WTC11 (cell line): ENCODE measurements around the gene HCFC1. TPM values are rescaled to one million over a fixed set of nuclear protein-coding genes. Genes with fewer than 3 reads are reported as not detected.

Experiments
- ATAC-seq: fragments of 200-7000 bp; cut with Tn5 transposase; 2 replicates; pipeline ENCODE4 v1.10.0; 2021; ENCODE audit warnings: mild to moderate bottlenecking, moderate library complexity
- CTCF ChIA-PET: fragments of 300-600 bp; sonication (Branson Sonifier 250); formaldehyde crosslinking; loops from one replicate; lab custom pipeline; 2021; ENCODE audit warnings: antibody characterized with exemption; lab: Charles Lee
- POLR2A ChIA-PET: fragments of 350-600 bp; sonication (Branson Sonifier 250); formaldehyde crosslinking; loops from one replicate; lab custom pipeline; 2021; ENCODE audit warnings: antibody characterized with exemption; lab: Charles Lee
- DNase-seq: peaks from one replicate; pipeline ENCODE4 v3.0.0; 2021; ENCODE audit warnings: low spot score
- H3K27ac Mint-ChIP-seq: 2 replicates; pipeline ENCODE4 v1.8.0; 2021; ENCODE audit warnings: mixed read lengths
- H3K27me3 Mint-ChIP-seq: 2 replicates; pipeline ENCODE4 v1.8.0; 2021; ENCODE audit warnings: low read depth, mild to moderate bottlenecking, moderate library complexity, mixed read lengths
- H3K36me3 Mint-ChIP-seq: 2 replicates; pipeline ENCODE4 v1.8.0; 2021; ENCODE audit warnings: mixed read lengths
- H3K4me1 Mint-ChIP-seq: 2 replicates; pipeline ENCODE4 v1.8.0; 2022; ENCODE audit warnings: mixed read lengths
- H3K4me3 Mint-ChIP-seq: 2 replicates; pipeline ENCODE4 v1.8.0; 2021; ENCODE audit warnings: mild to moderate bottlenecking, moderate library complexity, mixed read lengths
- H3K9me3 Mint-ChIP-seq: 2 replicates; pipeline ENCODE4 v1.8.0; 2021; ENCODE audit warnings: mixed read lengths
- AFF4 ChIP-seq: sonication (generic); formaldehyde crosslinking; IDR thresholded peaks from 2 replicates; pipeline ENCODE4 v1.8.1; 2023; ENCODE audit warnings: mild to moderate bottlenecking, missing genetic modification reagents, borderline replicate concordance
- ATF1 ChIP-seq: sonication (generic); formaldehyde crosslinking; IDR thresholded peaks from 2 replicates; pipeline ENCODE4 v1.8.1; 2023; ENCODE audit warnings: mild to moderate bottlenecking, moderate library complexity, missing genetic modification reagents
- ATF6 ChIP-seq: sonication (generic); formaldehyde crosslinking; IDR thresholded peaks from 2 replicates; pipeline ENCODE4 v1.8.1; 2023; ENCODE audit warnings: mild to moderate bottlenecking, missing genetic modification reagents
- ELF4 ChIP-seq: sonication (generic); formaldehyde crosslinking; IDR thresholded peaks from 2 replicates; pipeline ENCODE4 v1.8.1; 2022; ENCODE audit warnings: low read depth, mild to moderate bottlenecking, moderate library complexity, missing genetic modification reagents
- KAT7 ChIP-seq: sonication (generic); formaldehyde crosslinking; IDR thresholded peaks from 2 replicates; pipeline ENCODE4 v1.8.1; 2023; ENCODE audit warnings: missing genetic modification reagents, mild to moderate bottlenecking, borderline replicate concordance
- MLX ChIP-seq: sonication (generic); formaldehyde crosslinking; IDR thresholded peaks from 2 replicates; pipeline ENCODE4 v1.8.1; 2023; ENCODE audit warnings: mild to moderate bottlenecking, missing genetic modification reagents, moderate library complexity
- NFE2L1 ChIP-seq: sonication (generic); formaldehyde crosslinking; IDR thresholded peaks from 2 replicates; pipeline ENCODE4 v1.8.1; 2023; ENCODE audit warnings: missing genetic modification reagents
- PREB ChIP-seq: sonication (generic); formaldehyde crosslinking; IDR thresholded peaks from 2 replicates; pipeline ENCODE4 v1.8.1; 2022; ENCODE audit warnings: mild to moderate bottlenecking, missing genetic modification reagents, moderate library complexity, borderline replicate concordance
- RELA ChIP-seq: sonication (generic); formaldehyde crosslinking; IDR thresholded peaks from 2 replicates; pipeline ENCODE4 v1.8.1; 2022; ENCODE audit warnings: missing genetic modification reagents, mild to moderate bottlenecking, borderline replicate concordance
- SMAD3 ChIP-seq: sonication (generic); formaldehyde crosslinking; IDR thresholded peaks from 2 replicates; pipeline ENCODE4 v1.8.0; 2022; ENCODE audit warnings: missing genetic modification reagents, mild to moderate bottlenecking, borderline replicate concordance
- SP1 ChIP-seq: sonication (generic); formaldehyde crosslinking; conservative IDR thresholded peaks from 2 replicates; pipeline ENCODE4 v1.8.1; 2022; ENCODE audit warnings: missing genetic modification reagents
- TEAD4 ChIP-seq: sonication (generic); formaldehyde crosslinking; IDR thresholded peaks from 2 replicates; pipeline ENCODE4 v1.8.0; 2022; ENCODE audit warnings: mild to moderate bottlenecking, missing genetic modification reagents
- ZBTB21 ChIP-seq: sonication (generic); formaldehyde crosslinking; IDR thresholded peaks from 2 replicates; pipeline ENCODE4 v1.8.1; 2023; ENCODE audit warnings: mild to moderate bottlenecking, missing genetic modification reagents, borderline replicate concordance
- ZNF138 ChIP-seq: sonication (generic); formaldehyde crosslinking; conservative IDR thresholded peaks from 2 replicates; pipeline ENCODE4 v1.8.1; 2022; ENCODE audit warnings: mild to moderate bottlenecking, moderate library complexity, missing genetic modification reagents
- ZNF219 ChIP-seq: sonication (generic); formaldehyde crosslinking; IDR thresholded peaks from 2 replicates; pipeline ENCODE4 v1.8.0; 2023; ENCODE audit warnings: missing genetic modification reagents, mild to moderate bottlenecking, borderline replicate concordance
- ZNF423 ChIP-seq: fragments of 250-450 bp; sonication (Bioruptor Pico); IDR thresholded peaks from 2 replicates; pipeline ENCODE4 v2.1.2; 2022; ENCODE audit warnings: mild to moderate bottlenecking, moderate library complexity
- total RNA-seq: library from RNA; stranded (reverse); gene quantifications from 3 replicates; pipeline ENCODE4 v1.2.3, GENCODE V29; 2021
- TF ChIP-seq, protein P1 (sequence below): sonication (generic); formaldehyde crosslinking; IDR thresholded peaks from 2 replicates; pipeline ENCODE4 v1.8.0; 2023; ENCODE audit warnings: missing genetic modification reagents, mild to moderate bottlenecking, borderline replicate concordance
- TF ChIP-seq, protein P2 (sequence below): sonication (generic); formaldehyde crosslinking; IDR thresholded peaks from 2 replicates; pipeline ENCODE4 v1.8.0; 2022; ENCODE audit warnings: mild to moderate bottlenecking, missing genetic modification reagents
- TF ChIP-seq, protein P3 (sequence below): sonication (generic); formaldehyde crosslinking; IDR thresholded peaks from 2 replicates; pipeline ENCODE4 v1.8.1; 2022; ENCODE audit warnings: mild to moderate bottlenecking, moderate library complexity, missing genetic modification reagents
- TF ChIP-seq, protein P4 (sequence below): sonication (generic); formaldehyde crosslinking; IDR thresholded peaks from 2 replicates; pipeline ENCODE4 v1.8.0; 2023; ENCODE audit warnings: missing genetic modification reagents

HCFC1 gene
- total RNA-seq, 1 experiment from 2014 or later: 130 TPM

DNA sequence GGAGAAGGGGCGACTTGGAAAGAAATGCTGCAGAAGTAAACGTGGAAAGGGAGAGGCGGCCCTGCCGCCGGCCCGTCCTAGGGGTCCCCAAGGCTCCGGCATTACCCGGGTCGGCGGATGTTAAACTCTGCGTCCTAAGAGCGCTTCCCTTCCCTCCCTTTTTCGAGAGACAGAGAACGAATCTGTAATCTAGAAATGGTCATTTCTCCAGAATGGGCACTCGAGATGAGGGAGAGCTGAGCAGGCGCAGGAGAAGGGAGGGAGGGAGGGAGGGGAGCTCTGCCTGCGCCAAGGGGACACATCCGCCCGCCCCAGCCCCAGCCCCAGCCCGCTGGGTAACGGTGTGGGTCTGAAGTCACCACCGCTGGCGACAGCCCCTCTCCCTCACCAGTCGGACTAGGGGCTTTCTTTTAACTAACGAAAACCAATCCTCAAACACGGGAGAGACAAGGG lies 1.7 kb downstream of the HCFC1 start:
- no peak for DNase-seq
- peaks cover 31% of the 10 kb centered on the region for H3K4me1 Mint-ChIP-seq
- POLR2A ChIA-PET: interaction anchor here (1.9 kb wide), 1 partner anchor 42 kb away, joined by 6 read pairs; no protein-coding TSS in a partner anchor

More for the DNA sequence above, 1.7 kb downstream of the HCFC1 start:
- Mint-ChIP-seq H3K4me3 (peak overlapping the region; percentile 100), H3K9me3 (no peaks in the 10 kb centered on the region), H3K27ac (no peak overlapping the region), H3K27me3 (no peaks in the 10 kb centered on the region), H3K36me3 (no peaks in the 10 kb centered on the region; the same call in 1 of the 2 replicates)
- CTCF ChIA-PET: interaction anchor here (1.1 to 2.4 kb wide), 3 partner anchors 22 to 56 kb away, joined by 3 to 13 read pairs (median 4); partner anchors contain the start of gene ARHGAP4
- no peak for TF ChIP-seq MLX (CRISPR knock-in tag)
- TF ChIP-seq KAT7 (CRISPR knock-in tag): no peak
- TF ChIP-seq AFF4: no peak
- TF ChIP-seq, protein P1, sequence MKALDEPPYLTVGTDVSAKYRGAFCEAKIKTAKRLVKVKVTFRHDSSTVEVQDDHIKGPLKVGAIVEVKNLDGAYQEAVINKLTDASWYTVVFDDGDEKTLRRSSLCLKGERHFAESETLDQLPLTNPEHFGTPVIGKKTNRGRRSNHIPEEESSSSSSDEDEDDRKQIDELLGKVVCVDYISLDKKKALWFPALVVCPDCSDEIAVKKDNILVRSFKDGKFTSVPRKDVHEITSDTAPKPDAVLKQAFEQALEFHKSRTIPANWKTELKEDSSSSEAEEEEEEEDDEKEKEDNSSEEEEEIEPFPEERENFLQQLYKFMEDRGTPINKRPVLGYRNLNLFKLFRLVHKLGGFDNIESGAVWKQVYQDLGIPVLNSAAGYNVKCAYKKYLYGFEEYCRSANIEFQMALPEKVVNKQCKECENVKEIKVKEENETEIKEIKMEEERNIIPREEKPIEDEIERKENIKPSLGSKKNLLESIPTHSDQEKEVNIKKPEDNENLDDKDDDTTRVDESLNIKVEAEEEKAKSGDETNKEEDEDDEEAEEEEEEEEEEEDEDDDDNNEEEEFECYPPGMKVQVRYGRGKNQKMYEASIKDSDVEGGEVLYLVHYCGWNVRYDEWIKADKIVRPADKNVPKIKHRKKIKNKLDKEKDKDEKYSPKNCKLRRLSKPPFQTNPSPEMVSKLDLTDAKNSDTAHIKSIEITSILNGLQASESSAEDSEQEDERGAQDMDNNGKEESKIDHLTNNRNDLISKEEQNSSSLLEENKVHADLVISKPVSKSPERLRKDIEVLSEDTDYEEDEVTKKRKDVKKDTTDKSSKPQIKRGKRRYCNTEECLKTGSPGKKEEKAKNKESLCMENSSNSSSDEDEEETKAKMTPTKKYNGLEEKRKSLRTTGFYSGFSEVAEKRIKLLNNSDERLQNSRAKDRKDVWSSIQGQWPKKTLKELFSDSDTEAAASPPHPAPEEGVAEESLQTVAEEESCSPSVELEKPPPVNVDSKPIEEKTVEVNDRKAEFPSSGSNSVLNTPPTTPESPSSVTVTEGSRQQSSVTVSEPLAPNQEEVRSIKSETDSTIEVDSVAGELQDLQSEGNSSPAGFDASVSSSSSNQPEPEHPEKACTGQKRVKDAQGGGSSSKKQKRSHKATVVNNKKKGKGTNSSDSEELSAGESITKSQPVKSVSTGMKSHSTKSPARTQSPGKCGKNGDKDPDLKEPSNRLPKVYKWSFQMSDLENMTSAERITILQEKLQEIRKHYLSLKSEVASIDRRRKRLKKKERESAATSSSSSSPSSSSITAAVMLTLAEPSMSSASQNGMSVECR (CRISPR knock-in tag): no peak
- no peak for TF ChIP-seq ATF1 (CRISPR knock-in tag)
- TF ChIP-seq, protein P2, sequence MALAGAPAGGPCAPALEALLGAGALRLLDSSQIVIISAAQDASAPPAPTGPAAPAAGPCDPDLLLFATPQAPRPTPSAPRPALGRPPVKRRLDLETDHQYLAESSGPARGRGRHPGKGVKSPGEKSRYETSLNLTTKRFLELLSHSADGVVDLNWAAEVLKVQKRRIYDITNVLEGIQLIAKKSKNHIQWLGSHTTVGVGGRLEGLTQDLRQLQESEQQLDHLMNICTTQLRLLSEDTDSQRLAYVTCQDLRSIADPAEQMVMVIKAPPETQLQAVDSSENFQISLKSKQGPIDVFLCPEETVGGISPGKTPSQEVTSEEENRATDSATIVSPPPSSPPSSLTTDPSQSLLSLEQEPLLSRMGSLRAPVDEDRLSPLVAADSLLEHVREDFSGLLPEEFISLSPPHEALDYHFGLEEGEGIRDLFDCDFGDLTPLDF: no peak
- TF ChIP-seq ZNF138 (CRISPR knock-in tag): no peak
- TF ChIP-seq PREB (CRISPR knock-in tag): no peak
- TF ChIP-seq NFE2L1: no peak
- TF ChIP-seq, protein P3, sequence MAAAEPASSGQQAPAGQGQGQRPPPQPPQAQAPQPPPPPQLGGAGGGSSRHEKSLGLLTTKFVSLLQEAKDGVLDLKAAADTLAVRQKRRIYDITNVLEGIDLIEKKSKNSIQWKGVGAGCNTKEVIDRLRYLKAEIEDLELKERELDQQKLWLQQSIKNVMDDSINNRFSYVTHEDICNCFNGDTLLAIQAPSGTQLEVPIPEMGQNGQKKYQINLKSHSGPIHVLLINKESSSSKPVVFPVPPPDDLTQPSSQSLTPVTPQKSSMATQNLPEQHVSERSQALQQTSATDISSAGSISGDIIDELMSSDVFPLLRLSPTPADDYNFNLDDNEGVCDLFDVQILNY (CRISPR knock-in tag): no peak
- TF ChIP-seq SMAD3 (CRISPR knock-in tag): no peak
- TF ChIP-seq ZNF423 (CRISPR knock-in tag): no peak
- no peak for TF ChIP-seq ELF4 (CRISPR knock-in tag)
- no peak for TF ChIP-seq ZNF219
- TF ChIP-seq RELA: no peak
- TF ChIP-seq ATF6 (CRISPR knock-in tag): no peak
- no peak for TF ChIP-seq SP1
- TF ChIP-seq TEAD4 (CRISPR knock-in tag): no peak
- TF ChIP-seq, protein P4, sequence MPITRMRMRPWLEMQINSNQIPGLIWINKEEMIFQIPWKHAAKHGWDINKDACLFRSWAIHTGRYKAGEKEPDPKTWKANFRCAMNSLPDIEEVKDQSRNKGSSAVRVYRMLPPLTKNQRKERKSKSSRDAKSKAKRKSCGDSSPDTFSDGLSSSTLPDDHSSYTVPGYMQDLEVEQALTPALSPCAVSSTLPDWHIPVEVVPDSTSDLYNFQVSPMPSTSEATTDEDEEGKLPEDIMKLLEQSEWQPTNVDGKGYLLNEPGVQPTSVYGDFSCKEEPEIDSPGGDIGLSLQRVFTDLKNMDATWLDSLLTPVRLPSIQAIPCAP (CRISPR knock-in tag): no peak
- TF ChIP-seq ZBTB21 (CRISPR knock-in tag): no peak
- ATAC-seq: no peak
